K562 (cell line): ENCODE measurements around the gene CDT1. TPM values are rescaled to one million over a fixed set of nuclear protein-coding genes. Genes with fewer than 3 reads are reported as not detected.

ENCODE experiments used
- ATAC-seq: fragments of 200-7000 bp; cut with Tn5 transposase; 3 replicates; pipeline ENCODE4 v1.9.1; 2020; ENCODE audit warnings: moderate library complexity
- BruUV-seq: library from RNA; stranded (reverse); fragments of 400-500 nt; replicated peaks from 2 replicates; lab custom pipeline; 2021; lab: Mats Ljungman, UMichigan
- CTCF ChIA-PET: fragments of 300-600 bp; formaldehyde crosslinking; extraction: SDS; loops from one replicate; lab custom pipeline; 2021; ENCODE audit warnings: low intra/inter-chr PET ratio; lab: Yijun Ruan, JAX
- POLR2A ChIA-PET: fragments of 300-600, 350-650 bp; sonication (Branson Sonifier 250); formaldehyde crosslinking; extraction: SDS; loops from one replicate; lab custom pipeline; 2021; ENCODE audit warnings: antibody characterized with exemption, inconsistent platforms; lab: Yijun Ruan, JAX
- DNase-seq, 4 experiments: peaks; one replicate each; pipeline versions ENCODE4 v3.0.0 to v3.0.0-alpha.2; 2011 to 2018; ENCODE audit warnings: low spot score in 3 of 4, mixed read lengths in 3 of 4; ENCODE audit errors: extremely low read depth in 1 of 4
- FAIRE-seq: peaks from 2 replicates; lab custom pipeline; 2011; peaks lifted over from hg19 to GRCh38; lab: Jason Lieb, UNC
- H2AFZ ChIP-seq: 2 replicates; pipeline ENCODE4 v1.6.0; 2011; ENCODE audit warnings: low read depth, low read length, control low read depth, inconsistent platforms
- H3K27ac ChIP-seq: fragments of 200-600 bp; 3 replicates; pipeline ENCODE4 v1.8.0; 2011; ENCODE audit warnings: low read depth, mild to moderate bottlenecking, control low read depth, inconsistent platforms, low read length, moderate library complexity, mixed read lengths; ENCODE audit errors: extremely low read depth
- H3K27me3 ChIP-seq, 2 experiments: fragments of 300-600 bp in 1 of 2; 2 replicates in 1 of 2; 3 replicates in 1 of 2; pipeline versions ENCODE4 v1.6.0 to v1.8.0; 2011; ENCODE audit warnings: inconsistent platforms in 2 of 2, low read length in 2 of 2, mild to moderate bottlenecking in 1 of 2, mixed read lengths in 1 of 2, moderate library complexity in 1 of 2; ENCODE audit not compliant: control insufficient read depth in 2 of 2, insufficient read depth in 2 of 2
- H3K36me3 ChIP-seq: fragments of 300-600 bp; 3 replicates; pipeline ENCODE4 v1.8.0; 2011; ENCODE audit warnings: mild to moderate bottlenecking, low read length, inconsistent platforms; ENCODE audit not compliant: control insufficient read depth, insufficient read depth
- H3K4me1 ChIP-seq, 2 experiments: fragments of 200-600 bp in 1 of 2; replicated peaks in 1 of 2; 2 replicates in 1 of 2; 3 replicates in 1 of 2; pipeline versions ENCODE4 v1.5.1 to v1.8.0; 2011; ENCODE audit warnings: inconsistent platforms in 2 of 2, low read length in 2 of 2, mild to moderate bottlenecking in 1 of 2, mixed read lengths in 1 of 2, moderate library complexity in 1 of 2; ENCODE audit not compliant: control insufficient read depth in 2 of 2, insufficient read depth in 2 of 2
- H3K4me2 ChIP-seq: 2 replicates; pipeline ENCODE4 v1.6.1; 2011; ENCODE audit warnings: low read length, control low read depth, inconsistent platforms, mixed read lengths; ENCODE audit not compliant: insufficient read depth
- H3K4me3 ChIP-seq: fragments of 200-600 bp; sonication (generic), shearing (Covaris generic); 2 replicates; pipeline ENCODE4 v1.5.1; 2016; ENCODE audit warnings: control low read depth, inconsistent platforms
- H3K79me2 ChIP-seq: fragments of 200-600 bp; 3 replicates; pipeline ENCODE4 v1.8.0; 2011; ENCODE audit warnings: low read length, inconsistent platforms; ENCODE audit not compliant: control insufficient read depth, insufficient read depth
- H3K9ac ChIP-seq, 2 experiments: 2 replicates each; pipeline versions ENCODE4 v1.6.0 to v1.6.1; 2011; ENCODE audit warnings: low read depth in 2 of 2, low read length in 2 of 2, control low read depth in 1 of 2, inconsistent platforms in 1 of 2, mild to moderate bottlenecking in 1 of 2, mixed read lengths in 1 of 2; ENCODE audit not compliant: insufficient read depth in 1 of 2
- H3K9me1 ChIP-seq: one replicate; pipeline ENCODE4 v1.6.0; 2011; ENCODE audit warnings: inconsistent platforms, mild to moderate bottlenecking, low read length, moderate library complexity; ENCODE audit not compliant: control insufficient read depth, insufficient read depth
- H3K9me3 ChIP-seq: replicated peaks from 2 replicates; pipeline ENCODE4 v1.5.1; 2011; ENCODE audit warnings: low read depth, low read length, inconsistent platforms; ENCODE audit not compliant: control insufficient read depth, insufficient read depth
- H4K20me1 ChIP-seq: replicated peaks from 2 replicates; pipeline ENCODE4 v1.6.1; 2011; ENCODE audit warnings: low read length, inconsistent platforms, mixed read lengths; ENCODE audit not compliant: control insufficient read depth, insufficient read depth
- DNMT1 ChIP-seq: fragments of 450-650 bp; IDR thresholded peaks from 2 replicates; pipeline ENCODE4 v1.6.1; 2016; ENCODE audit warnings: antibody characterized with exemption, mild to moderate bottlenecking
- MTA1 ChIP-seq: fragments of 450-650 bp; IDR thresholded peaks from 2 replicates; pipeline ENCODE4 v1.6.1; 2017; ENCODE audit warnings: borderline replicate concordance
- RBM17 ChIP-seq: fragments of 200-400 bp; formaldehyde crosslinking; IDR thresholded peaks from 2 replicates; pipeline ENCODE4 v1.6.1; 2017; ENCODE audit warnings: low read depth, mild to moderate bottlenecking, low read length, borderline replicate concordance
- XRCC5 ChIP-seq: fragments of 200-400 bp; formaldehyde crosslinking; IDR thresholded peaks from 2 replicates; pipeline ENCODE4 v1.6.1; 2017; ENCODE audit warnings: low read depth, mild to moderate bottlenecking, low read length
- WGBS: fragments of 100-300 bp; shearing (Covaris generic); methylation state at CpG from one replicate; pipeline ENCODE4 v1.1.6; 2016; ENCODE audit warnings: low coverage, mixed read lengths; ENCODE audit not compliant: insufficient coverage; ENCODE audit errors: missing lambda C conversion rate; 5-methylcytosine and 5-hydroxymethylcytosine counted together
- in situ Hi-C: fragments of 300-500 bp; cut with MboI; formaldehyde crosslinking; loops from 4 replicates; pipeline ENCODE4 v1.15.0; 2018; ENCODE audit warnings: inconsistent platforms, mixed read lengths
- intact Hi-C: fragments of 100-400 bp; cut with micrococcal nuclease; formaldehyde crosslinking; loops from 2 replicates; pipeline ENCODE4 v1.14.2; 2022
- polyA plus RNA-seq, 8 experiments: library from polyadenylated mRNA; depleted of rRNA in 4 of 8; stranded (reverse) in 5 of 8; unstranded in 3 of 8; fragments of >200 nt; fragmentation: Nextera tagmentation in 2 of 8; fragmentation: Illumina TruSeq in 1 of 8; extraction: Ambion mirVana in 2 of 8; extraction: Trizol in 1 of 8; gene quantifications; 2 replicates each; pipeline versions ENCODE4 v1.2.1 to v1.2.3, GENCODE V29; 2011 to 2014; ENCODE audit warnings: inconsistent platforms in 1 of 8, missing spikeins in 1 of 8
- total RNA-seq, 7 experiments: library from RNA; depleted of rRNA in 6 of 7; stranded (reverse); fragments of >200 nt in 6 of 7; fragmentation: Illumina TruSeq in 2 of 7; extraction: Trizol in 2 of 7; gene quantifications; 2 replicates each; pipeline versions ENCODE4 v1.2.1 to v1.2.3, GENCODE V29; 2011 to 2021; ENCODE audit warnings: low replicate concordance in 1 of 7
- TF ChIP-seq, protein P1 (sequence below): fragments of 450-650 bp; IDR thresholded peaks from 2 replicates; pipeline ENCODE4 v1.7.0; 2016; ENCODE audit warnings: borderline replicate concordance

Gene CDT1
- total and polyA plus RNA-seq, 9 of the 15 experiments (the other 6 are each of a cell fraction or from before 2014, with no cell fraction given) = 0.92 to 178 (median 14.2) TPM

DNA sequence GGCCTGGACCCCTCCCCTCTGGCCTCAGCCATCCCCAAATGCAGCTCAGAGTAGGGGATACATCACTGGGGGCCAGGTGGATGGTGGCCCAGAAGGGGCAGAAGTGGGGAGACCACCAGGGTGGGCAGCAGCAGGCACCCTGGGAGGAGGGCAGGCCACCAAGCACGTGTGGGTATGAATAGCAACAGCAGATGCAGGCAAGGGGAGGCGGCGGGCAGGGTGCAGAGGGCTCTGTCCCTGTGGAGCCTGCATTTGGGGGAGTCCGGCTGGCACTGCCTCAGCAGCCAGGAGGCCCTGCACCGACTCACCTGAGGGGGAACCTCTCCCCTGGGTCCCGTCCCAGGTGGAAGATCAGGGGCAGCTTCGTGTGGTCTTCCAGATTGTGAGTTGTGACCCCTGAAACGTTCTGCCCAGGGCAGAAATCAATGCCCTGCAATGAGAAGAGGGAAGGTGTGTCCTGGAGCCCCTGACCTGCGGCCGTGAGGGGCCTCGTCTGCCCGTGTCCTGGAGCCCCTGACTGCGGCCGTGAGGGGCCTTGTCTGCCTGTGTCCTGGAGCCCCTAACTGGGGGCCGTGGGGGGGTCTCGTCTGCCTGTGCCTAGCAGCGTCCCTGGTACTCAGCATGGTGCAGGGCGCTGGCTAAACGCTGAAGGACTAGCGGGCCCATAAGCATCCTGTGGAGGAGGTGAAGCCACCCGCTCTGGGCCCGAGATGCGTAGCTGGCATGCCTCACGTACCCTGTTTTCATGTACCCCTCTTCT is 18.9 kb downstream of the CDT1 start:
- Histone ChIP-seq H3K9ac (no peak overlapping the region), H3K36me3 (no peaks in the 10 kb centered on the region), H3K4me3 (no peak overlapping the region), H3K27me3 (no peaks in the 10 kb centered on the region), H3K9me1 (no peaks in the 10 kb centered on the region), H2AFZ (no peak overlapping the region), H3K4me2 (no peak overlapping the region), H3K27ac (no peak overlapping the region), H3K79me2 (no peaks in the 10 kb centered on the region), H4K20me1 (no peaks in the 10 kb centered on the region), H3K4me1 (peaks cover 0 to 45% of the 10 kb centered on the region in 2 experiments; a peak in 2 of 5 replicates), H3K9me3 (no peaks in the 10 kb centered on the region)
- CTCF ChIA-PET = no interaction called here
- in situ Hi-C loops (no loop called here), intact Hi-C loops (no loop called here)
- no peak for DNase-seq
- ATAC-seq = no peak
- 73% methylated on average over 21 of the region's 24 CpGs for WGBS
- no peak for FAIRE-seq
- BruUV-seq = no TSS peak
- POLR2A ChIA-PET = interaction anchor here (0.6 kb wide), 1 partner anchor 56 kb away, joined by 3 read pairs; no protein-coding TSS in a partner anchor
- TF ChIP-seq RBM17 = no peak
- no peak for TF ChIP-seq DNMT1
- no peak for TF ChIP-seq MTA1
- TF ChIP-seq, protein P1, sequence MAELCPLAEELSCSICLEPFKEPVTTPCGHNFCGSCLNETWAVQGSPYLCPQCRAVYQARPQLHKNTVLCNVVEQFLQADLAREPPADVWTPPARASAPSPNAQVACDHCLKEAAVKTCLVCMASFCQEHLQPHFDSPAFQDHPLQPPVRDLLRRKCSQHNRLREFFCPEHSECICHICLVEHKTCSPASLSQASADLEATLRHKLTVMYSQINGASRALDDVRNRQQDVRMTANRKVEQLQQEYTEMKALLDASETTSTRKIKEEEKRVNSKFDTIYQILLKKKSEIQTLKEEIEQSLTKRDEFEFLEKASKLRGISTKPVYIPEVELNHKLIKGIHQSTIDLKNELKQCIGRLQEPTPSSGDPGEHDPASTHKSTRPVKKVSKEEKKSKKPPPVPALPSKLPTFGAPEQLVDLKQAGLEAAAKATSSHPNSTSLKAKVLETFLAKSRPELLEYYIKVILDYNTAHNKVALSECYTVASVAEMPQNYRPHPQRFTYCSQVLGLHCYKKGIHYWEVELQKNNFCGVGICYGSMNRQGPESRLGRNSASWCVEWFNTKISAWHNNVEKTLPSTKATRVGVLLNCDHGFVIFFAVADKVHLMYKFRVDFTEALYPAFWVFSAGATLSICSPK = no peak
- TF ChIP-seq XRCC5 = no peak
